Testis (tissue), 3 donors: Measurements from ENCODE around the gene TUBGCP6. TPM values are rescaled to one million over a fixed set of nuclear protein-coding genes. Genes with fewer than 3 reads are reported as not detected.

Experiments used
- DNase-seq: peaks from one replicate; pipeline ENCODE4 v3.0.0-alpha.2; 2019
- H3K27ac ChIP-seq, 2 donors: fragments of 200-600 bp; sonication (generic); one replicate each; pipeline ENCODE4 v1.5.1; 2019
- H3K27me3 ChIP-seq: fragments of 200-600 bp; sonication (generic); one replicate; pipeline ENCODE4 v1.5.1; 2019
- H3K36me3 ChIP-seq: fragments of 200-600 bp; sonication (generic); one replicate; pipeline ENCODE4 v1.5.1; 2017; ENCODE audit warnings: low read depth; ENCODE audit errors: missing control alignments
- H3K4me1 ChIP-seq: fragments of 200-600 bp; sonication (generic); one replicate; pipeline ENCODE4 v1.5.1; 2019
- H3K4me3 ChIP-seq, 2 donors: fragments of 200-600 bp; sonication (generic); one replicate each; pipeline ENCODE4 v1.5.1; 2017 to 2019
- H3K9me3 ChIP-seq: fragments of 200-600 bp; sonication (generic); one replicate; pipeline ENCODE4 v1.5.1; 2017
- CTCF ChIP-seq, 3 experiments: fragments of 450-650 bp in 2 of 3; fragments of 200-600 bp in 1 of 3; sonication (generic) in 1 of 3; IDR thresholded peaks; one replicate each; pipeline ENCODE4 v1.5.1; 2016 to 2019; ENCODE audit warnings: antibody characterized with exemption in 3 of 3, mild to moderate bottlenecking in 2 of 3, moderate library complexity in 1 of 3
- POLR2A ChIP-seq: fragments of 450-650 bp; IDR thresholded peaks from one replicate; pipeline ENCODE4 v1.6.1; 2017; ENCODE audit warnings: antibody characterized with exemption, mild to moderate bottlenecking, moderate library complexity
- WGBS, 2 donors: methylation state at CpG; one replicate each; pipeline ENCODE4 v1.1.5; 2018; 5-methylcytosine and 5-hydroxymethylcytosine counted together
- intact Hi-C: fragments of 100-400 bp; cut with DNase I; formaldehyde crosslinking; loops from one replicate; pipeline ENCODE4 v1.15.1; 2023; ENCODE audit warnings: low total_unique reads
- polyA plus RNA-seq: library from polyadenylated mRNA; stranded (reverse); fragments of 350-450 nt; fragmentation: Illumina TruSeq; extraction: RNeasy Lipid Tissue Mini Kit (QIAGEN cat#74804); gene quantifications from one replicate; pipeline ENCODE4 v1.2.3, GENCODE V29; 2014; ENCODE audit warnings: low read depth, low replicate concordance; ENCODE audit not compliant: insufficient read depth
- total RNA-seq, 2 donors: library from RNA; depleted of rRNA; stranded (reverse); fragments of >200 nt; gene quantifications; one replicate each; pipeline ENCODE4 v1.2.3, GENCODE V29; 2016

TUBGCP6 gene
- total and polyA plus RNA-seq, 3 donors from 2014 or later: 40.2 to 143 (median 136) TPM

- Histone ChIP-seq H3K9me3 (no peaks in the 10 kb centered on the region), H3K36me3 (no peaks in the 10 kb centered on the region), H3K4me3 (no peak overlapping the region), H3K27me3 (no peaks in the 10 kb centered on the region), H3K4me1 (no peaks in the 10 kb centered on the region), H3K27ac (no peak overlapping the region)
- DNase-seq: no peak
- intact Hi-C loops: no loop called here
- WGBS, 2 donors: 80 to 93% methylated on average over 1 to 15 of the region's 18 CpGs
- TF ChIP-seq POLR2A (no peak), CTCF (IDR thresholded peaks at IDR 0.05) (no peak)
Measured at GRCh38 chr22:50226875-50227165, 18.0 kb downstream of the TUBGCP6 start.

- Histone ChIP-seq H3K9me3 (no peaks in the 10 kb centered on the region), H3K27ac (no peak overlapping the region), H3K4me1 (no peaks in the 10 kb centered on the region), H3K27me3 (no peaks in the 10 kb centered on the region), H3K4me3 (no peak overlapping the region), H3K36me3 (no peaks in the 10 kb centered on the region)
- TF ChIP-seq CTCF (IDR thresholded peaks at IDR 0.05) (no peak), POLR2A (no peak)
- intact Hi-C loops: no loop called here
- 90 to 97% methylated on average over 18 to 31 of the region's 31 CpGs for WGBS, 2 donors
- DNase-seq: no peak
Measured at GRCh38 chr22:50226063-50226874, 18.6 kb downstream of the TUBGCP6 start.

GRCh38 chr22:50225200-50225969 is 19.4 kb downstream of the TUBGCP6 start:
- H3K36me3 ChIP-seq: no peaks in the 10 kb centered on the region

GRCh38 chr22:50224071-50224470 is 20.8 kb downstream of the TUBGCP6 start:
- Histone ChIP-seq H3K4me3 (no peak overlapping the region), H3K4me1 (no peaks in the 10 kb centered on the region), H3K36me3 (no peaks in the 10 kb centered on the region), H3K9me3 (no peaks in the 10 kb centered on the region), H3K27me3 (no peaks in the 10 kb centered on the region), H3K27ac (no peak overlapping the region)
- no peak for TF ChIP-seq CTCF (IDR thresholded peaks at IDR 0.05)
- no peak for TF ChIP-seq POLR2A
- intact Hi-C loops: no loop called here
- WGBS, 2 donors: 88 to 90% methylated on average over 16 of the region's 16 CpGs
- DNase-seq: no peak

More at GRCh38 chr22:50225200-50225969, 19.4 kb downstream of the TUBGCP6 start:
- Histone ChIP-seq H3K27me3 (no peaks in the 10 kb centered on the region), H3K4me3 (no peak overlapping the region), H3K4me1 (no peaks in the 10 kb centered on the region), H3K27ac (no peak overlapping the region), H3K9me3 (no peaks in the 10 kb centered on the region)
- 82 to 94% methylated on average over 13 to 24 of the region's 24 CpGs for WGBS, 2 donors
- intact Hi-C loops: no loop called here
- DNase-seq: no peak
- no peak for TF ChIP-seq POLR2A
- TF ChIP-seq CTCF (IDR thresholded peaks at IDR 0.05): no peak
